T-helper 1 cell treated with Interleukin-12 subunit alpha and Interleukin-12 subunit beta and Interleukin-4 antibody, amounts not matched to agents 30 μg/mL and 1 μg/mL, for 36 hours (primary cell): Measurements from ENCODE around the gene SIN3A.
"Not testable (repeated sequence)": the region's sequence is repeated elsewhere in the genome, so short reads cannot be mapped to it uniquely, and the experiment has no call there.

Experiments used
- H3K27ac Mint-ChIP-seq: one replicate; pipeline ENCODE4 v1.8.0; 2021; ENCODE audit warnings: mild to moderate bottlenecking, mixed read lengths
- H3K27me3 Mint-ChIP-seq: one replicate; pipeline ENCODE4 v1.8.0; 2021; ENCODE audit warnings: low read depth, mixed read lengths
- H3K36me3 Mint-ChIP-seq: one replicate; pipeline ENCODE4 v1.8.0; 2021; ENCODE audit warnings: low read depth, mixed read lengths
- H3K4me1 Mint-ChIP-seq: one replicate; pipeline ENCODE4 v1.8.0; 2021; ENCODE audit warnings: low read depth, mixed read lengths
- H3K4me3 Mint-ChIP-seq: one replicate; pipeline ENCODE4 v1.8.0; 2021; ENCODE audit warnings: mild to moderate bottlenecking, moderate library complexity, mixed read lengths
- H3K9me3 Mint-ChIP-seq: one replicate; pipeline ENCODE4 v1.8.0; 2021; ENCODE audit warnings: mixed read lengths

SIN3A gene

DNA sequence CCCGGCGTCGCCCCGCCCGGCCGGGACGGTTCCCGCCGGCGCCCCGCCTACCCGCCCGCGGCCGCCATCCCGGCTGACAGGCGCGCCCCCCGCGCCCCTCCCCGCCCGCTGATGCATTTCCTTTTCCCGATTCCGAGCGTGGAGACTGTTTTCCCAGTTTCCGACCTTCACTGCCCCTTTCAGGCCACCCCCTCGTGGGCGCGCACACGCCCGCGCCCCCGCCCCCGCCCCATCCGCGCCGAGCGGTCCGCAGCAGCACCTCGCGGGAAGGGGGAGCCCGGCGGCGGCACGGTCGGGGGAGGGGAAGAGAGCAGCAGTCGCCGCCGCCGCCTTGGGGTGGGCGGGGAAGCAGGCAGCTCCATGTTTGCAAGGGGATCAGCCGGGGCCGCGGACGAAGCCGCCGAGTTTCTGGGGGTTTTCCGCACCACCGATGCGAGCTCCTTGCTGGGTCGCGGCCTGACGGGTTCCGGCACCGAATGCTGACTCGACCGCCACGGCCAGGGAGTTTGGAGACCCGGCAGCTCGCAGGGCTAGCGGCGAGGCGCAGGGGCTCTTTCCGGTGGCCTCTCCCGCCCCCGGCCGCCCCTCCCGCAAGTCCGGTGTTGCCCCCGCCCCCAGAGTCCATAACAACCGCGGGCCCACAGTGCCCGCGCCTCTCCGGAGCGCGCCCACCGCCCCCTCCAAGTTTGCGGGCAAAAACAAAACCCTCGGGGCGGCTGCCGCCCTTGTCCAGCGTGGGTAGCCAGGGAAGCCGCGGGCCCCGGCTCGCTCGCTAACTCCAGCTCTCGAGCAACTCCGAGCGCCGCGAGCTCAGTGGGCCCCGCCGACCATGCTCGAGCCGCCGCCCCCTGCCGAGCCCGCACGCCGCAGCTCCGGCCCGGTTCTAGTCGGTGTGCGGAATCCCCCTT lies 3.2 kb upstream of the SIN3A start:
- Mint-ChIP-seq H3K4me1 (peaks cover 24% of the 10 kb centered on the region), H3K9me3 (no peaks in the 10 kb centered on the region), H3K36me3 (no peaks in the 10 kb centered on the region), H3K27ac (peak overlapping the region; percentile 92), H3K4me3 (peak overlapping the region; percentile 91), H3K27me3 (no peaks in the 10 kb centered on the region)

GRCh38 chr15:75453703-75454470 lies 2.4 kb upstream of the SIN3A start:
- Mint-ChIP-seq H3K9me3 (no peaks in the 10 kb centered on the region), H3K36me3 (no peaks in the 10 kb centered on the region), H3K27ac (peak overlapping the region; percentile 99), H3K4me1 (peaks cover 30% of the 10 kb centered on the region), H3K4me3 (peak overlapping the region; percentile 97), H3K27me3 (no peaks in the 10 kb centered on the region)

DNA sequence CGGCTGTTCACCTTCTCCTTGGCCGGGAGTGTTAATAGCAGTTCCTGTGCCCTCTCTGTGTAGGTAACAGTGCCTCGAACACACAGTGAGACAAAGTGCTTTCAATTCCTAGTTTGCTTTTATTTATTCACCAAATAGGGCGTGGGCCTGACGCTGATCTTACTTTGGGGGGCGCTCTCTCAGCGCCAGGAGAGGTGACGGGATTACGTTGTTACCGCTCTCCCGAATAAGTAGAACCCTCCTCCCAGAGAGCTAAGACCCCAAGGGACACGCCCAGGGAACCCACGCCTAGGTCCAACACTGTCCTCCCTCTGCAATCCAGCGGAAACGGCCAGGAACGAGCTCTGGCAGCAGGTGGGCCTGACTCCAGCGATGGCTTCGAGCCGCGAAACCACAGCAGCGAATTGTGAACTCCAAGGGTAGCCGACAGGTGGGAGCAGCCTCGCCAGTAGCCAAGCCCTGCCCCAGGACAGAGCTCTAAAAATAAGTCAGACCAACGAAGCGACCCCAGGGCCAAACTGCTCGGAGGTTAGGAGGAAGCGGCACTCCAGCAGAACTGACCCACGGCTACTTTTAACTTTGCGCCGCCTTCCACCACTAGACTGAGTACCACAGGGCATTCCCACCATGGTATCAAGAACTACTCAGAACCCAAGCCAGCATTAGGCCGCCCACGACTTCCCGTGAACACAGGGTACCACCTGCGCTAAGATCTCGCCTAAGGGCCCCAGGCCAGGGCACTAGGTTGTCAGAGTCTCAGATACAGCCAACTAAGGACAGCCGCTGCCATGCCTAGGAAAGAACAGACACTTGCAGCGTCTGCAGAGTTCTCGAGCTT lies 1.6 kb upstream of the SIN3A start:
- Mint-ChIP-seq H3K27ac (peak overlapping the region; percentile 99), H3K4me1 (peaks cover 30% of the 10 kb centered on the region), H3K27me3 (no peaks in the 10 kb centered on the region), H3K36me3 (no peaks in the 10 kb centered on the region), H3K9me3 (no peaks in the 10 kb centered on the region), H3K4me3 (peak overlapping the region; percentile 97)

DNA sequence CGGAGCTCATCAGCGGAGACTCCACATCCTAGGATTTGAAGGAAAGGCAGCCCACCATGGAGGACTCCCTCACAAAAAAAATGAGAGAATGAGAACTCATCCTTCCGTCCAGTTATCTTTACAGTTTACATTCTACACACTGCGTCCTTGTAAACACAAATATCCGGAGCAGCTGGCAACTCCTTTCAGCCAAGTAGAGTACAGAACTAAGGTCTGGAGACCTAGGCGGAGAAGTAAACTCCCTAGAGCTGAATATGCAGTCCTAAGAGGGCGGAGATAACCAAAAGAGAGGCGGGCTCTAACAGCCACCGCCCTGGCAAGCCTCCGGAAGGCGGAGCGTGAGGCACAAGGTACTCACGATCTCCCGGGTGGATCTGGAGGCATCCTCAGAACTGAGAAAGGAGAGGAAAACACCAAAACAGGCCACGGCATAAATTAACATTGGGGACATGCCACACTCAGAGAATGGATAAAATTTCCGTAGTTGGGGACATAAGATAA lies 924 bp upstream of the SIN3A start:
- Mint-ChIP-seq H3K27ac (peak overlapping the region; percentile 99), H3K27me3 (no peaks in the 10 kb centered on the region), H3K4me1 (peaks cover 33% of the 10 kb centered on the region), H3K9me3 (no peaks in the 10 kb centered on the region), H3K4me3 (peak overlapping the region; percentile 97), H3K36me3 (peaks cover 3% of the 10 kb centered on the region)

- Mint-ChIP-seq H3K9me3 (no peaks in the 10 kb centered on the region), H3K4me3 (peak overlapping the region; percentile 97), H3K27me3 (no peaks in the 10 kb centered on the region), H3K27ac (peak overlapping the region; percentile 99), H3K36me3 (peaks cover 6% of the 10 kb centered on the region), H3K4me1 (peaks cover 36% of the 10 kb centered on the region)
Measured at GRCh38 chr15:75451202-75451673, 252 bp downstream of the SIN3A start.

GRCh38 chr15:75450307-75451201 lies 936 bp downstream of the SIN3A start:
- peaks cover 39% of the 10 kb centered on the region for H3K4me1 Mint-ChIP-seq
- H3K4me3 Mint-ChIP-seq: peak overlapping the region; percentile 92
- H3K9me3 Mint-ChIP-seq: no peaks in the 10 kb centered on the region
- H3K27ac Mint-ChIP-seq: peak overlapping the region; percentile 93
- H3K36me3 Mint-ChIP-seq: peaks cover 8% of the 10 kb centered on the region
- no peaks in the 10 kb centered on the region for H3K27me3 Mint-ChIP-seq

GRCh38 chr15:75449585-75450306 lies 1.7 kb downstream of the SIN3A start:
- no peaks in the 10 kb centered on the region for H3K27me3 Mint-ChIP-seq
- H3K36me3 Mint-ChIP-seq: peaks cover 8% of the 10 kb centered on the region
- no peaks in the 10 kb centered on the region for H3K9me3 Mint-ChIP-seq
- H3K27ac Mint-ChIP-seq: peak overlapping the region; percentile 93
- H3K4me1 Mint-ChIP-seq: peaks cover 39% of the 10 kb centered on the region
- peak overlapping the region; percentile 92 for H3K4me3 Mint-ChIP-seq

- H3K36me3 Mint-ChIP-seq, H3K4me3 Mint-ChIP-seq: not testable (repeated sequence)
Measured at GRCh38 chr15:75448171-75448570, 3.3 kb downstream of the SIN3A start.

GRCh38 chr15:75446151-75446550 lies 5.3 kb downstream of the SIN3A start:
- no peaks in the 10 kb centered on the region for H3K9me3 Mint-ChIP-seq
- H3K4me1 Mint-ChIP-seq: peaks cover 25% of the 10 kb centered on the region
- peak overlapping the region; percentile 9 for H3K4me3 Mint-ChIP-seq
- peak overlapping the region; percentile 65 for H3K27ac Mint-ChIP-seq
- H3K27me3 Mint-ChIP-seq: no peaks in the 10 kb centered on the region
- H3K36me3 Mint-ChIP-seq: peaks cover 11% of the 10 kb centered on the region

More at GRCh38 chr15:75448171-75448570, 3.3 kb downstream of the SIN3A start:
- H3K9me3 Mint-ChIP-seq, H3K27ac Mint-ChIP-seq, H3K27me3 Mint-ChIP-seq: not testable (repeated sequence)
- H3K4me1 Mint-ChIP-seq: peaks cover 36% of the 10 kb centered on the region

DNA sequence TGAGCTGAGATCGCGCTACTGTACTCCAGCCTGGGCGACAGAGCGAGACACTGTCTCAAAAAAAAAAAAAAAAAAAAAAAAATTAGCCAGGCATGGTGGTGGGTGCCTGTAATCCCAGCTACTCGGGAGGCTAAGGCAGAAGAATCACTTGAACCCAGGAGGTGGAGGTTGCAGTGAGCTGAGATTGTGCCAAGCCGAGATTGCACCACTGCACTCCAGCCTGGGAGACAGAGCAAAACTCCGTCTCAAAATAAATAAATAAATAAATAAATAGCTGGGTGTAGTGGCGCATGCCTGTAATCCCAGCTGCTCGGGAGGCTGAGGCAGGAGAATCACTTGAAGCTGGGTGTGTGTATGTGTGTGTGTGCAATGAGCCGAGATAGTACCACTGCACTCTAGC lies 6.2 kb downstream of the SIN3A start:
- not testable (repeated sequence) for H3K27ac Mint-ChIP-seq, H3K9me3 Mint-ChIP-seq, H3K27me3 Mint-ChIP-seq, H3K4me3 Mint-ChIP-seq
- peaks cover 24% of the 10 kb centered on the region for H3K4me1 Mint-ChIP-seq
- peaks cover 12% of the 10 kb centered on the region for H3K36me3 Mint-ChIP-seq

DNA sequence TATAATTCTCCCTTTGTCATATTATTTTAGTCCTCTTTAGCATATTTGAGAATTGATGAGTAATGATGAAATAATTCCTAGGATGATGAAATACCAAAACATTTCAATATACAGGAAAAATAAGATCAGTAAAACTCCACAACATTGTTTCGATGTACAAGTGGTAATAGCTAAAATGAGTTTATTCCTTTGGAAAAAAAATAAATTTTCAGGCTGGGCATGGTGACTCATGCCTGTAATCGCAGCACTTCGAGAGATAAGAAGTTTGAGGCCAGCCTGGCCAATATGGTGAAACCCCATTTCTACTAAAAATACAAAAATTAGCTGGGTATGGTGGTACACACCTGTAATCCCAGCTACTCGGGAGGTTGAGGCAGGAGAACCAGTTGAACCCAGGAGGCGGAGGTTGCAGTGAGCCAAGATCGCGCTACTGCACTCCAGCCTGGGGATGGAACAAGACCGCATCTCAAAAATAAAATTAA lies 7.5 kb downstream of the SIN3A start:
- not testable (repeated sequence) for H3K9me3 Mint-ChIP-seq, H3K27ac Mint-ChIP-seq, H3K27me3 Mint-ChIP-seq, H3K4me3 Mint-ChIP-seq
- peaks cover 20% of the 10 kb centered on the region for H3K4me1 Mint-ChIP-seq
- peaks cover 13% of the 10 kb centered on the region for H3K36me3 Mint-ChIP-seq

GRCh38 chr15:75437721-75438120 lies 13.8 kb downstream of the SIN3A start:
- no peaks in the 10 kb centered on the region for H3K9me3 Mint-ChIP-seq
- H3K36me3 Mint-ChIP-seq: peaks cover 20% of the 10 kb centered on the region
- H3K27ac Mint-ChIP-seq: no peak overlapping the region
- no peak overlapping the region for H3K4me3 Mint-ChIP-seq
- H3K4me1 Mint-ChIP-seq: peaks cover 15% of the 10 kb centered on the region
- H3K27me3 Mint-ChIP-seq: no peaks in the 10 kb centered on the region

GRCh38 chr15:75436881-75437280 lies 14.6 kb downstream of the SIN3A start:
- H3K27ac Mint-ChIP-seq: no peak overlapping the region
- no peaks in the 10 kb centered on the region for H3K27me3 Mint-ChIP-seq
- H3K9me3 Mint-ChIP-seq: no peaks in the 10 kb centered on the region
- H3K36me3 Mint-ChIP-seq: peaks cover 20% of the 10 kb centered on the region
- peaks cover 15% of the 10 kb centered on the region for H3K4me1 Mint-ChIP-seq
- H3K4me3 Mint-ChIP-seq: no peak overlapping the region
